Activated CD8-positive, alpha-beta memory T cell treated with anti-CD3 and anti-CD28 coated beads, Interleukin-2, amount 50 U/mL, for 1 hour (primary cell): Measurements from ENCODE around the gene LRP10.
"Not testable (repeated sequence)": the region's sequence is repeated elsewhere in the genome, so short reads cannot be mapped to it uniquely, and the experiment has no call there.

Experiments
- DNase-seq: peaks from one replicate; pipeline ENCODE4 v3.0.0-alpha.2; 2020; ENCODE audit errors: extremely low read depth

Gene LRP10

GRCh38 chr14:22871224-22872032 lies at the start of gene LRP10:
Gene LRP10 (plus strand): TSS chr14:22871740. CDS start chr14:22872304, 564 bp downstream.
- DNase-seq: peak; percentile 32

GRCh38 chr14:22822016-22822570 lies 49.4 kb upstream of the LRP10 start:
- no peak for DNase-seq

- peak; percentile 37 for DNase-seq
Measured at GRCh38 chr14:22822571-22823098, 48.9 kb upstream of the LRP10 start.

GRCh38 chr14:22824711-22825359 lies 46.7 kb upstream of the LRP10 start:
- DNase-seq: no peak

- not testable (repeated sequence) for DNase-seq
Measured at GRCh38 chr14:22829076-22829660, 42.4 kb upstream of the LRP10 start.

- peak; percentile 76 for DNase-seq
Measured at GRCh38 chr14:22829661-22830442, 41.7 kb upstream of the LRP10 start, which contains the start of gene MRPL52. Gene MRPL52 (plus strand): TSS chr14:22829887. CDS start chr14:22829913, 26 bp downstream.

- no peak for DNase-seq
Measured at GRCh38 chr14:22830443-22831010, 41.0 kb upstream of the LRP10 start.

- DNase-seq: no peak
Measured at GRCh38 chr14:22835505-22835904, 36.0 kb upstream of the LRP10 start.

- DNase-seq: no peak
Measured at GRCh38 chr14:22836301-22837113, 35.0 kb upstream of the LRP10 start, which contains the start of gene MMP14. Gene MMP14 (plus strand): TSS chr14:22836585. CDS start chr14:22836818, 233 bp downstream.

- no peak for DNase-seq
Measured at GRCh38 chr14:22837114-22837749, 34.3 kb upstream of the LRP10 start.

- no peak for DNase-seq
Measured at GRCh38 chr14:22837750-22838538, 33.6 kb upstream of the LRP10 start.

- DNase-seq: no peak
Measured at GRCh38 chr14:22838631-22839041, 32.9 kb upstream of the LRP10 start.

- no peak for DNase-seq
Measured at GRCh38 chr14:22839159-22839779, 32.3 kb upstream of the LRP10 start.

GRCh38 chr14:22841311-22841710 lies 30.2 kb upstream of the LRP10 start:
- no peak for DNase-seq

GRCh38 chr14:22841769-22842168 lies 29.8 kb upstream of the LRP10 start:
- DNase-seq: no peak

- no peak for DNase-seq
Measured at GRCh38 chr14:22842211-22843122, 29.1 kb upstream of the LRP10 start.
